Colonic mucosa (tissue), 4 donors: ENCODE measurements around the gene HES3. TPM values are rescaled to one million over a fixed set of nuclear protein-coding genes. Genes with fewer than 3 reads are reported as not detected.

Source experiments
- DNase-seq: peaks from one replicate; pipeline ENCODE4 v3.0.0-alpha.2; 2020
- H3K27ac ChIP-seq: fragments of 200-600 bp; one replicate; pipeline ENCODE4 v1.8.0; 2021
- H3K27me3 ChIP-seq: fragments of 200-600 bp; one replicate; pipeline ENCODE4 v1.8.0; 2021
- H3K36me3 ChIP-seq: fragments of 200-600 bp; one replicate; pipeline ENCODE4 v1.8.0; 2021
- H3K4me1 ChIP-seq: fragments of 200-600 bp; one replicate; pipeline ENCODE4 v1.8.0; 2021; ENCODE audit warnings: mild to moderate bottlenecking
- H3K4me3 ChIP-seq: fragments of 200-600 bp; one replicate; pipeline ENCODE4 v1.8.0; 2021
- H3K9ac ChIP-seq, 2 donors: one replicate each; pipeline ENCODE4 v1.7.0; 2013; ENCODE audit warnings: control low read depth in 2 of 2, low read depth in 2 of 2, low read length in 2 of 2
- H3K9me3 ChIP-seq: fragments of 200-600 bp; one replicate; pipeline ENCODE4 v1.8.0; 2021
- intact Hi-C: fragments of 100-400 bp; cut with DNase I; formaldehyde crosslinking; loops from one replicate; pipeline ENCODE4 v1.14.1; 2022
- total RNA-seq, 2 donors: library from RNA; stranded (reverse); fragmentation: NEBNext Ultra II Directional in 1 of 2; extraction: Animal tissue kit (Norgen Biotek cat#: 25700) in 1 of 2; gene quantifications; one replicate each; pipeline ENCODE4 v1.2.1, GENCODE V29; 2021
- TF ChIP-seq, protein P1 (sequence below): fragments of 200-600 bp; IDR thresholded peaks from one replicate; pipeline ENCODE4 v1.8.0; 2022; ENCODE audit warnings: antibody characterized with exemption, mild to moderate bottlenecking
- donor health status: healthy.
- donor health status: DM: no; HTN: no; CAD: no.
- donor health status: DM: no; HTN: no; CAD: no.

The HES3 gene
- total RNA-seq, 2 donors from 2014 or later = not detected

DNA sequence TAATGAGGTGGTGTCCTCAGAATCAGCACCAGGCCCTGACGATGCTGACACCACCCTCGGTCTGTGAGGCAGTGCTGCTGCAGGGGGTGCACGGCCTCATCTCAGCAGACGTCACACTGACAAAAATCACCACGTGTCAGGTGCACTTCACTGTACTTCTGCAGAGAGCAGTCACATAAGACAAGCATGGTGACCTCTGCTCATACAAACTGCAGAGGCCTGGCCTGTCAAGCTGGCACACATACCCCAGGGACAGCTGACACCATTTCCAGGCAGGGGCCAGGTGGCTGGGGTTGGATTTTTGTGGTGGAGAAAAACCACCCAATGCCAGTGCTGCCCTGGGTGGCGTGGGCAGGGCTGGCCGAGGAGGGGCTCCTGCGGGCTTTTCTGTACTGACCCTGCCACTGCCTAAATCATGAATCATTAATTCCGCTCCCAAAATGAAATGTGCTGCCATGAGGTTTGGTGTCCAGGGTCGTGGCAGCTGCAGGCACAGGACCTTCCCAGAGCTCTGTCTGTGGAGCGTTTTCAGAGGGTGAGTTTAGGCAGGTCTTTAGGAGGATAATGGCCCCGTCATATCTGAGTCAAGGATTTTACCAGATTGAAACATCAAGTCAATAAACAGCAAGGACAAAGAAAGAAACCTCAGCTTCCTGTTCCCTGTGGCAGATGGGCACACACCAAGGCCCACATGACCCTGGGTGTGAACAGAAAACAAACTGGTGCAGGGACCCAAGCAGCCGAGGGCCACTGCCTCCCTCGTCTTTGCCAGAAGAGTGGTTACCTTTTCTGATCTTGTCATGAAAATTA is 50.3 kb downstream of the HES3 start:
- Histone ChIP-seq H3K27me3 (no peaks in the 10 kb centered on the region), H3K36me3 (no peaks in the 10 kb centered on the region), H3K4me3 (no peak overlapping the region), H3K27ac (no peak overlapping the region), H3K4me1 (no peaks in the 10 kb centered on the region), H3K9me3 (no peaks in the 10 kb centered on the region), H3K9ac (no peak overlapping the region)
- TF ChIP-seq, protein P1, sequence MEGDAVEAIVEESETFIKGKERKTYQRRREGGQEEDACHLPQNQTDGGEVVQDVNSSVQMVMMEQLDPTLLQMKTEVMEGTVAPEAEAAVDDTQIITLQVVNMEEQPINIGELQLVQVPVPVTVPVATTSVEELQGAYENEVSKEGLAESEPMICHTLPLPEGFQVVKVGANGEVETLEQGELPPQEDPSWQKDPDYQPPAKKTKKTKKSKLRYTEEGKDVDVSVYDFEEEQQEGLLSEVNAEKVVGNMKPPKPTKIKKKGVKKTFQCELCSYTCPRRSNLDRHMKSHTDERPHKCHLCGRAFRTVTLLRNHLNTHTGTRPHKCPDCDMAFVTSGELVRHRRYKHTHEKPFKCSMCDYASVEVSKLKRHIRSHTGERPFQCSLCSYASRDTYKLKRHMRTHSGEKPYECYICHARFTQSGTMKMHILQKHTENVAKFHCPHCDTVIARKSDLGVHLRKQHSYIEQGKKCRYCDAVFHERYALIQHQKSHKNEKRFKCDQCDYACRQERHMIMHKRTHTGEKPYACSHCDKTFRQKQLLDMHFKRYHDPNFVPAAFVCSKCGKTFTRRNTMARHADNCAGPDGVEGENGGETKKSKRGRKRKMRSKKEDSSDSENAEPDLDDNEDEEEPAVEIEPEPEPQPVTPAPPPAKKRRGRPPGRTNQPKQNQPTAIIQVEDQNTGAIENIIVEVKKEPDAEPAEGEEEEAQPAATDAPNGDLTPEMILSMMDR = no peak
- intact Hi-C loops = no loop called here
- DNase-seq = no peak

DNA sequence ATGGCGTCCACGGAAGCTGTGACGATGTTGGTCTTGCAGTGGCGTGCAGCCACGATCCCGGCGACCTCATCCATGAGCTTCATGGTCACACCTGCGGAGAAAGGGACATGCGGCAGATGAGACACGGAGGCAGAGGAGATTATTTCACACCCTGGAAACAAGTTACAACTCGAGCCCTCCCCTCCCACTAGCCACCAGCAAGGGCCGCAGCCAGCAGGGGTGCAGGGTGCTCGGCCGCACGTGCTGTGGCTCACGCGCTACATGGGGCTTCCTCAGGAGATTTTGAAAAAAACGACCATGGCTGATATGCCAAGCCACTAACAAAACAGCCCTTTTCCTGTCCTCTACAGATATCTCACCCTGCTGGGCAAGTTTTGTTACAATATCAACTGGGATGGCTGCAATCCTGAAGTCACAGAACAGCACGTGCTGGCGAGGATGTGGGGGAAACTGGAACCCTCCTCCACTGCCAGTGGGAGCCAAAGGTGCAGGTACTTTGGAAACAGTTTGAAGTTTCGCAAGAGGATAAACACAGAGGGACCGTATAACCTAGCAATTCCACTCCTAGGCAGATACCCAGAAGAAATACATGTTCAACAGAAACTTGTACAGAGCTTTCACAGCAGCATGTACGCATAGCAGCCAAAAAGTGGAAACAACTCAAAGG is 51.0 kb downstream of the HES3 start:
- H3K4me3 ChIP-seq = no peak overlapping the region
- H3K27ac ChIP-seq = no peak overlapping the region
- no peaks in the 10 kb centered on the region for H3K4me1 ChIP-seq
- no peaks in the 10 kb centered on the region for H3K27me3 ChIP-seq
- intact Hi-C loops = no loop called here
- TF ChIP-seq, protein P1 = no peak
- no peaks in the 10 kb centered on the region for H3K9me3 ChIP-seq
- no peak overlapping the region for H3K9ac ChIP-seq
- DNase-seq = no peak
- no peaks in the 10 kb centered on the region for H3K36me3 ChIP-seq

Other genes starting within 250 kb of the HES3 start
- gene KCNAB2, start 198.3 kb upstream of the HES3 start, total RNA-seq = 1 to 10 TPM; 4.7 to 6.4 TPM
- under 1 TPM; 0.35 to 0.69 TPM for gene CHD5, start 63.9 kb upstream of the HES3 start, total RNA-seq
- gene RPL22, start 44.6 kb upstream of the HES3 start, total RNA-seq = 100 to 1,000 TPM; 314 to 378 TPM
- 10 to 100 TPM; 18.4 to 19.4 TPM for gene RNF207, start 38.1 kb upstream of the HES3 start, total RNA-seq
- 10 to 100 TPM; 56.6 to 72.5 TPM for gene ICMT, start 8.2 kb upstream of the HES3 start, total RNA-seq
- gene GPR153, start 16.9 kb downstream of the HES3 start, total RNA-seq = 10 to 100 TPM; 19.6 to 21.0 TPM
- gene ACOT7, start 149.6 kb downstream of the HES3 start, total RNA-seq = 100 to 1,000 TPM in 1 of 2 donors, 10 to 100 TPM in 1; 48.7 to 125 TPM
- 10 to 100 TPM; 14.2 to 24.0 TPM for gene HES2, start 175.7 kb downstream of the HES3 start, total RNA-seq
- 10 to 100 TPM; 74.3 to 98.0 TPM for gene ESPN, start 180.6 kb downstream of the HES3 start, total RNA-seq
- gene TNFRSF25, start 222.0 kb downstream of the HES3 start, total RNA-seq = 10 to 100 TPM; 33.1 to 87.1 TPM
- gene PLEKHG5, start 247.5 kb downstream of the HES3 start, total RNA-seq = 10 to 100 TPM; 13.9 to 19.6 TPM